Endothelial cell of umbilical vein (primary cell): ENCODE measurements around the gene GABRA5. TPM values are rescaled to one million over a fixed set of nuclear protein-coding genes. Genes with fewer than 3 reads are reported as not detected.

ENCODE experiments used
- BruUV-seq: library from RNA; stranded (reverse); fragments of 400-500 nt; replicated peaks from 2 replicates; lab custom pipeline; 2021; lab: Mats Ljungman, UMichigan
- CTCF ChIA-PET: fragments of 300-600, 350-600 bp; sonication (Branson Sonifier 250); formaldehyde crosslinking; loops from one replicate; lab custom pipeline; 2021; ENCODE audit warnings: antibody characterized with exemption, inconsistent platforms; lab: Charles Lee
- POLR2A ChIA-PET: fragments of 300-600, 350-600 bp; sonication (Branson Sonifier 250); formaldehyde crosslinking; loops from one replicate; lab custom pipeline; 2021; ENCODE audit warnings: antibody characterized with exemption, inconsistent platforms; lab: Charles Lee
- DNase-seq: peaks from one replicate; pipeline ENCODE4 v3.0.0-alpha.2; 2011; ENCODE audit warnings: low read depth, low spot score
- FAIRE-seq: peaks from 2 replicates; lab custom pipeline; 2011; peaks lifted over from hg19 to GRCh38; lab: Jason Lieb, UNC
- H2AFZ ChIP-seq: 2 replicates; pipeline ENCODE4 v1.6.0; 2012; ENCODE audit warnings: low read depth, low read length, control low read depth, inconsistent platforms
- H3K27ac ChIP-seq: 2 replicates; pipeline ENCODE4 v1.5.1; 2011; ENCODE audit warnings: low read depth, mild to moderate bottlenecking, control low read depth, low read length, moderate library complexity; ENCODE audit not compliant: insufficient read depth
- H3K27me3 ChIP-seq, 2 experiments: 2 replicates each; pipeline versions ENCODE4 v1.6.0 to v1.6.1; 2011; ENCODE audit warnings: low read length in 2 of 2, mixed read lengths in 1 of 2; ENCODE audit not compliant: control insufficient read depth in 2 of 2, insufficient read depth in 2 of 2
- H3K36me3 ChIP-seq, 2 experiments: 2 replicates in 1 of 2; 3 replicates in 1 of 2; pipeline ENCODE4 v1.5.1; 2011; ENCODE audit warnings: low read length in 2 of 2, mild to moderate bottlenecking in 1 of 2, moderate library complexity in 1 of 2; ENCODE audit not compliant: control insufficient read depth in 2 of 2, insufficient read depth in 2 of 2; ENCODE audit errors: extremely low read depth in 1 of 2
- H3K4me1 ChIP-seq: 3 replicates; pipeline ENCODE4 v1.5.1; 2011; ENCODE audit warnings: mild to moderate bottlenecking, low read length; ENCODE audit not compliant: control insufficient read depth, insufficient read depth; ENCODE audit errors: extremely low read depth
- H3K4me2 ChIP-seq: 2 replicates; pipeline ENCODE4 v1.6.1; 2011; ENCODE audit warnings: low read length, control low read depth, mixed read lengths; ENCODE audit not compliant: insufficient read depth
- H3K4me3 ChIP-seq, 3 experiments: fragments of 200-600 bp in 1 of 3; sonication (generic), shearing (Covaris generic) in 1 of 3; replicated peaks in 1 of 3; 2 replicates each; pipeline ENCODE4 v1.5.1; 2011 to 2016; ENCODE audit warnings: control low read depth in 3 of 3, low read length in 3 of 3, mild to moderate bottlenecking in 2 of 3, inconsistent platforms in 1 of 3, low read depth in 1 of 3, moderate library complexity in 1 of 3; ENCODE audit not compliant: insufficient read depth in 1 of 3
- H3K79me2 ChIP-seq: 2 replicates; pipeline ENCODE4 v1.6.0; 2012; ENCODE audit warnings: low read length, inconsistent platforms; ENCODE audit not compliant: control insufficient read depth, insufficient read depth
- H3K9ac ChIP-seq: replicated peaks from 2 replicates; pipeline ENCODE3; 2011; ENCODE audit warnings: low read length, control low read depth; ENCODE audit not compliant: insufficient read depth; ENCODE audit errors: extremely low read depth
- H3K9me1 ChIP-seq: replicated peaks from 3 replicates; pipeline ENCODE4 v1.6.0; 2011; ENCODE audit warnings: mild to moderate bottlenecking, low read length; ENCODE audit not compliant: control insufficient read depth, insufficient read depth; ENCODE audit errors: extremely low read depth
- H3K9me3 ChIP-seq: replicated peaks from 2 replicates; pipeline ENCODE4 v1.5.1; 2012; ENCODE audit warnings: low read length, inconsistent platforms; ENCODE audit not compliant: control insufficient read depth, insufficient read depth
- H4K20me1 ChIP-seq: replicated peaks from 2 replicates; pipeline ENCODE3; 2011; ENCODE audit warnings: mild to moderate bottlenecking, low read length; ENCODE audit not compliant: control insufficient read depth, insufficient read depth; ENCODE audit errors: extremely low read depth
- CTCF ChIP-seq, 2 donors: IDR thresholded peaks; 1 replicate in 1 of 2; 2 replicates in 1 of 2; pipeline ENCODE4 v1.5.1; 2011; ENCODE audit warnings: low read length in 2 of 2, mild to moderate bottlenecking in 2 of 2, moderate library complexity in 2 of 2, control low read depth in 1 of 2, inconsistent platforms in 1 of 2, low read depth in 1 of 2; ENCODE audit not compliant: insufficient read depth in 1 of 2; ENCODE audit errors: extremely low read depth in 1 of 2
- EZH2 ChIP-seq: IDR thresholded peaks from 2 replicates; pipeline ENCODE4 v1.6.1; 2012; ENCODE audit warnings: borderline replicate concordance, low read depth, mild to moderate bottlenecking, moderate library complexity, low read length, inconsistent platforms; ENCODE audit not compliant: severe bottlenecking
- FOS ChIP-seq: IDR thresholded peaks from 2 replicates; pipeline ENCODE4 v1.6.1; 2011; ENCODE audit warnings: mild to moderate bottlenecking, low read length, moderate library complexity, borderline replicate concordance; ENCODE audit not compliant: insufficient read depth
- GATA2 ChIP-seq: IDR thresholded peaks from 2 replicates; pipeline ENCODE4 v1.7.0; 2011; ENCODE audit warnings: low read depth, mild to moderate bottlenecking, moderate library complexity, mixed read lengths, low read length; ENCODE audit not compliant: insufficient read length, insufficient read depth
- JUN ChIP-seq: IDR thresholded peaks from 2 replicates; pipeline ENCODE4 v1.6.1; 2011; ENCODE audit warnings: borderline replicate concordance, low read depth; ENCODE audit not compliant: insufficient read length, insufficient read depth
- MAX ChIP-seq: IDR thresholded peaks from 2 replicates; pipeline ENCODE4 v1.6.1; 2011; ENCODE audit not compliant: insufficient read depth, insufficient read length
- MYC ChIP-seq: IDR thresholded peaks from one replicate; pipeline ENCODE4 v1.6.1; 2011; ENCODE audit warnings: mild to moderate bottlenecking, low read depth, low read length
- POLR2A ChIP-seq: IDR thresholded peaks from 2 replicates; pipeline ENCODE4 v1.6.1; 2012; ENCODE audit warnings: low read depth, mild to moderate bottlenecking, control low read depth, low read length
- POLR2AphosphoS5 ChIP-seq: IDR thresholded peaks from 2 replicates; pipeline ENCODE4 v1.6.1; 2012; ENCODE audit warnings: low read depth, mild to moderate bottlenecking, control low read depth, low read length, moderate library complexity; ENCODE audit not compliant: insufficient read depth
- dilution Hi-C: fragments of 300-500 bp; cut with MboI; formaldehyde crosslinking; loops from one replicate; pipeline ENCODE4 v1.15.0; 2019; ENCODE audit warnings: low sequenced_read_pairs; ENCODE audit not compliant: extremely low pct_ligation_motif_present
- intact Hi-C: fragments of 100-400 bp; cut with micrococcal nuclease; formaldehyde crosslinking; loops from one replicate; pipeline ENCODE4 v1.10.0; 2022
- polyA plus RNA-seq, 4 experiments: library from polyadenylated mRNA; depleted of rRNA in 3 of 4; stranded (reverse) in 3 of 4; unstranded in 1 of 4; fragments of >200 nt; gene quantifications; 2 replicates each; pipeline versions ENCODE4 v1.2.1 to v1.2.3, GENCODE V29; 2011 to 2012; ENCODE audit warnings: missing spikeins in 1 of 4
- total RNA-seq: library from RNA; stranded (reverse); gene quantifications from 2 replicates; pipeline ENCODE4 v1.2.3, GENCODE V29; 2021

Gene GABRA5
- total and polyA plus RNA-seq, 2 donors (not counting 3 experiments of a cell fraction or from before 2014, with no cell fraction given): not detected

GRCh38 chr15:26945046-26945445, 78.2 kb downstream of the GABRA5 start:
- Histone ChIP-seq H3K27me3 (no peaks in the 10 kb centered on the region), H2AFZ (no peak overlapping the region), H3K9me3 (peaks cover 2% of the 10 kb centered on the region), H3K27ac (no peak overlapping the region), H3K36me3 (no peaks in the 10 kb centered on the region), H3K4me2 (no peak overlapping the region), H3K9me1 (no peaks in the 10 kb centered on the region), H3K9ac (no peak overlapping the region), H3K4me1 (no peaks in the 10 kb centered on the region), H4K20me1 (no peaks in the 10 kb centered on the region), H3K4me3 (no peak overlapping the region), H3K79me2 (no peaks in the 10 kb centered on the region)
- no TSS peak for BruUV-seq
- CTCF ChIA-PET: no interaction called here
- dilution Hi-C loops: no loop called here
- intact Hi-C loops: no loop called here
- DNase-seq: no peak
- no peak for TF ChIP-seq POLR2AphosphoS5
- no peak for TF ChIP-seq POLR2A
- no peak for TF ChIP-seq JUN
- TF ChIP-seq FOS: no peak
- TF ChIP-seq MAX: no peak
- TF ChIP-seq CTCF (IDR thresholded peaks at IDR 0.05; ENCODE audit: extremely low read depth in 1 of 2, insufficient read depth in 1 of 2, low read depth in 1 of 2, low read length in 2 of 2): no peak
- no peak for TF ChIP-seq MYC
- no peak for TF ChIP-seq EZH2
- TF ChIP-seq GATA2: no peak
- POLR2A ChIA-PET: no interaction called here
- no peak for FAIRE-seq
